GM23248 (cell line): ENCODE data around the gene NAALADL2.

ENCODE experiments used
- EZH2 ChIP-seq: fragments of 200-600 bp; sonication (generic); IDR thresholded peaks from 2 replicates; pipeline ENCODE4 v1.6.1; 2018; ENCODE audit warnings: antibody characterized with exemption, mild to moderate bottlenecking; ENCODE audit not compliant: insufficient read depth, poor library complexity, severe bottlenecking
- EZH2phosphoT487 ChIP-seq: fragments of 200-600 bp; sonication (generic); IDR thresholded peaks from 2 replicates; pipeline ENCODE4 v1.6.1; 2018; ENCODE audit warnings: antibody characterized with exemption, moderate library complexity, mild to moderate bottlenecking, low read depth; ENCODE audit not compliant: insufficient read depth

GRCh38 chr3:175554801-175555200, 695.7 kb downstream of the NAALADL2 start:
- TF ChIP-seq EZH2 (no peak), EZH2phosphoT487 (no peak)
